Subcutaneous abdominal adipose tissue (tissue), 5 donors: ENCODE data around the gene LGMN.

ENCODE experiments used
- H3K27ac ChIP-seq: one replicate; pipeline ENCODE4 v1.7.0; 2013; ENCODE audit warnings: low read depth, mild to moderate bottlenecking, inconsistent platforms, low read length, moderate library complexity
- H3K27me3 ChIP-seq, 5 donors: one replicate each; pipeline ENCODE4 v1.7.0; 2013; ENCODE audit warnings: low read length in 5 of 5, inconsistent platforms in 1 of 5; ENCODE audit not compliant: control insufficient read depth in 5 of 5, insufficient read depth in 4 of 5
- H3K36me3 ChIP-seq, 5 donors: one replicate each; pipeline ENCODE4 v1.7.0; 2013; ENCODE audit warnings: low read length in 5 of 5; ENCODE audit not compliant: control insufficient read depth in 5 of 5, insufficient read depth in 5 of 5
- H3K4me1 ChIP-seq, 5 donors: one replicate each; pipeline ENCODE4 v1.7.0; 2013; ENCODE audit warnings: low read length in 5 of 5, mild to moderate bottlenecking in 3 of 5, moderate library complexity in 1 of 5; ENCODE audit not compliant: control insufficient read depth in 5 of 5, insufficient read depth in 5 of 5
- H3K4me3 ChIP-seq, 5 donors: one replicate each; pipeline ENCODE4 v1.7.0; 2013; ENCODE audit warnings: low read length in 5 of 5, low read depth in 1 of 5
- H3K9ac ChIP-seq, 5 donors: one replicate each; pipeline ENCODE4 v1.7.0; 2013; ENCODE audit warnings: low read length in 5 of 5, mild to moderate bottlenecking in 4 of 5, moderate library complexity in 3 of 5
- H3K9me3 ChIP-seq, 5 donors: one replicate each; pipeline ENCODE4 v1.7.0; 2013; ENCODE audit warnings: low read length in 5 of 5; ENCODE audit not compliant: control insufficient read depth in 5 of 5
- donor health status: healthy.
- donor health status: healthy.
- donor health status: healthy.
- donor health status: healthy.
- donor health status: healthy.

LGMN gene

GRCh38 chr14:92690171-92691011, 58.0 kb downstream of the LGMN start:
- peaks cover 5 to 47% (median 31%) of the 10 kb centered on the region in 5 donors for H3K4me1 ChIP-seq

GRCh38 chr14:92688434-92689375, 59.7 kb downstream of the LGMN start:
- Histone ChIP-seq H3K27me3 (peaks cover 0 to 5% (median 0%) of the 10 kb centered on the region in 5 donors), H3K27ac (no peak overlapping the region), H3K36me3 (peaks cover 0 to 46% (median 14%) of the 10 kb centered on the region in 5 donors), H3K9me3 (no peaks in the 10 kb centered on the region), H3K4me3 (peak overlapping the region in 1 of 5 donors; percentile 42), H3K9ac (no peak overlapping the region), H3K4me1 (peaks cover 5 to 35% (median 20%) of the 10 kb centered on the region in 5 donors)

More at GRCh38 chr14:92690171-92691011, 58.0 kb downstream of the LGMN start:
- no peak overlapping the region for H3K9ac ChIP-seq
- H3K9me3 ChIP-seq = no peaks in the 10 kb centered on the region
- H3K27me3 ChIP-seq = peaks cover 0 to 5% (median 0%) of the 10 kb centered on the region in 5 donors
- no peak overlapping the region for H3K27ac ChIP-seq
- peaks cover 0 to 38% (median 14%) of the 10 kb centered on the region in 5 donors for H3K36me3 ChIP-seq
- H3K4me3 ChIP-seq = no peak overlapping the region

- Histone ChIP-seq H3K9ac (no peak overlapping the region), H3K36me3 (peaks cover 0 to 46% (median 14%) of the 10 kb centered on the region in 5 donors), H3K9me3 (no peaks in the 10 kb centered on the region), H3K27ac (no peak overlapping the region), H3K4me3 (peak overlapping the region in 3 of 5 donors; percentile 17 to 59 (median 42)), H3K4me1 (peaks cover 2 to 27% (median 15%) of the 10 kb centered on the region in 5 donors), H3K27me3 (peaks cover 0 to 5% (median 0%) of the 10 kb centered on the region in 5 donors)
Measured at GRCh38 chr14:92687681-92688433, 60.6 kb downstream of the LGMN start.

GRCh38 chr14:92686900-92687427, 61.5 kb downstream of the LGMN start:
- Histone ChIP-seq H3K9ac (no peak overlapping the region), H3K27me3 (peaks cover 0 to 4% (median 0%) of the 10 kb centered on the region in 5 donors), H3K9me3 (no peaks in the 10 kb centered on the region), H3K27ac (no peak overlapping the region), H3K4me3 (peak overlapping the region in 3 of 5 donors; percentile 42 to 59 (median 50)), H3K36me3 (peaks cover 0 to 53% (median 19%) of the 10 kb centered on the region in 5 donors), H3K4me1 (peaks cover 0 to 18% (median 10%) of the 10 kb centered on the region in 5 donors)

GRCh38 chr14:92686411-92686899, 62.0 kb downstream of the LGMN start:
- Histone ChIP-seq H3K27me3 (peaks cover 0 to 3% (median 0%) of the 10 kb centered on the region in 5 donors), H3K36me3 (peaks cover 0 to 53% (median 20%) of the 10 kb centered on the region in 5 donors), H3K9ac (peak overlapping the region in 1 of 5 donors; percentile 1), H3K4me3 (peak overlapping the region in 1 of 5 donors; percentile 59), H3K27ac (no peak overlapping the region), H3K4me1 (peaks cover 0 to 17% (median 10%) of the 10 kb centered on the region in 5 donors), H3K9me3 (no peaks in the 10 kb centered on the region)

- Histone ChIP-seq H3K27me3 (peaks cover 0 to 2% (median 0%) of the 10 kb centered on the region in 5 donors), H3K27ac (no peak overlapping the region), H3K36me3 (peaks cover 0 to 53% (median 22%) of the 10 kb centered on the region in 5 donors), H3K4me3 (no peak overlapping the region), H3K9me3 (no peaks in the 10 kb centered on the region), H3K4me1 (peaks cover 0 to 22% (median 13%) of the 10 kb centered on the region in 5 donors), H3K9ac (peak overlapping the region in 1 of 5 donors; percentile 1)
Measured at GRCh38 chr14:92685784-92686355, 62.6 kb downstream of the LGMN start.

GRCh38 chr14:92684801-92685560, 63.4 kb downstream of the LGMN start:
- Histone ChIP-seq H3K9ac (no peak overlapping the region), H3K4me3 (no peak overlapping the region), H3K4me1 (peaks cover 0 to 22% (median 13%) of the 10 kb centered on the region in 5 donors), H3K27me3 (no peaks in the 10 kb centered on the region), H3K36me3 (peaks cover 0 to 44% (median 22%) of the 10 kb centered on the region in 5 donors), H3K27ac (no peak overlapping the region), H3K9me3 (peaks cover 0 to 4% (median 0%) of the 10 kb centered on the region in 5 donors)

- Histone ChIP-seq H3K9me3 (peaks cover 0 to 4% (median 0%) of the 10 kb centered on the region in 5 donors), H3K9ac (no peak overlapping the region), H3K27me3 (no peaks in the 10 kb centered on the region), H3K36me3 (peaks cover 0 to 50% (median 30%) of the 10 kb centered on the region in 5 donors), H3K4me1 (peaks cover 0 to 22% (median 13%) of the 10 kb centered on the region in 5 donors), H3K27ac (no peak overlapping the region), H3K4me3 (no peak overlapping the region)
Measured at GRCh38 chr14:92683041-92683440, 65.4 kb downstream of the LGMN start.
